ENCODE results near the gene UNC93A.
"Not testable (repeated sequence)": the region's sequence is repeated elsewhere in the genome, so short reads cannot be mapped to it uniquely, and the experiment has no call there.

The UNC93A gene

DNA sequence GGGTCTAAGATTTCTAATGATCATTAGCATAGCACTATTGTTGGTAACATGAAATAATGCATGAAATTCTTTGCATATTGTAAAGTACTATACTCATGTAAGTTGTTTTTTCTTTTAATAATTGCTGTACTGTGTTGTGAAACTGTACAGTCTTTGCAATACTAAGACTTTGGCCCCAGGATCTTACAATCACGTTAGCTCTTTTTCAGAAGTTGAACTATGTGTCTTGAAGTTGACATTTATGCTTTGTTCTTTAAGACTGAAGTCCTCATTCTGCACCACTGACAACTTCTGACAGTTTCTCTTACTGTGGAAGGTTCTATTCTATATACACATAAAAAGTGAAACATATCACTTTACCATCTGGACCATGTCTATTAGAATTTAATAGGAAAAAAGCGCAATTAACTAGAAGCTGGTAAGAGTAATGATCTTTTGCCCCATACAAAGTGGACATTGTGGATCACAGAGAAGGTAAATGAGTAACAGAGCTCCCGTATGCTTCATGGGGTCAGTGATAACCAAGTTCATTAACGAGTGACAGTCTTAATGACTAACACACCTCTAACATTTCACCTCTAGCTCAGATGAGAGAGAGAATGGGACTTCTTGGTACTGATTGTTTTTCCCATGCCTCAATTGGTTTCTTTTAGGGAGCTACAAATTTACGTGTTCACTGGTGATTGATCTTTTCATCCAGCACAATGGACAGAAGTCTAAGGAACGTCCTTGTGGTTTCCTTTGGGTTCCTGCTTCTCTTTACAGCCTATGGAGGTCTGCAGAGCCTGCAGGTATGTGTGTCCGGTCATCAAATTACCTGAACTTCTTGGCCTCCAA, at the start of gene UNC93A:
Gene UNC93A, plus strand, starts transcription at position 530 of the 837 bp plus-strand sequence. Its CDS starts 175 bp downstream, at position 705.
- no peak for DNase-seq (ENCODE audit: low read depth)

DNA sequence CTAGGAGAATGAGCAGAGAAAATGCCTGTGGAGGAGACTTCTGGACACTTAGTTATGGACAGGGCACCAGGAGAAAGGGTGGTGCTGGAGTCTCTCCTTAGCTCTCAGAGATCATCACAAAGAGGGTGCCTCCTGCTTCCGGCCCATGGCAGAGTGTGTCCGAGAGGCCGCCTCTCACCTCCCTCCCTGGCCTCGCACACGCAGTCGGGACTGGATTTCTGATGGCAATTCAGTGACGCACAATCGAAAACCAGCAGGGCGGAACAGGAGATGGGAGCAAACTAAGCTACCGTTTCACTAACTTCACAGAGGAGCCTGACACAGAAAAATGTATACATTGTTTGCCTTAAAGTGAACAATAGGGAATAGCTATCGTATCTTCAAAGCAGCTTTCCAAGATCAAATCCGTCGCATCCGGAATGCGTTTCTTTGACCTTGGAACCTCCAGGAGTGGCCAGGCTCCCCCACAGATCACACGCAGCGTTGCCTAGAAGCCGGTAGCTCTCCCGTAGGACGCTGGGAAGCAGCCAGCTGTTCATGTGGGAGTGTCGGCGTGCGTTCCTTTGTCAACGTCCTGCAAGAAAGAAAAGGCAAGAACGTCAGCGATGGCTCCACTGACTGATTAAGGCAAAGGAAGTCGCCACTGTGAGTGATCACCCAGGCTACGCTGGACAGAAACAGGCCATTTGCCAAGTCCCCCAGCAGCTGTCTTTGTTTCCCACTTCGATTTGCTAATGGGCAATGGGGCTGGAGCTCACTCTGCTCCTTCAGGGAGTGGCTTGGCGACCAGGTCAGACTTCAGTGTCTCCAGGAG, 49.6 kb upstream of the UNC93A start:
- DNase-seq (ENCODE audit: low read depth): not testable (repeated sequence)

- DNase-seq (ENCODE audit: low read depth): not testable (repeated sequence)
Observed at GRCh38 chr6:167242135-167242506, 49.0 kb upstream of the UNC93A start.

DNA sequence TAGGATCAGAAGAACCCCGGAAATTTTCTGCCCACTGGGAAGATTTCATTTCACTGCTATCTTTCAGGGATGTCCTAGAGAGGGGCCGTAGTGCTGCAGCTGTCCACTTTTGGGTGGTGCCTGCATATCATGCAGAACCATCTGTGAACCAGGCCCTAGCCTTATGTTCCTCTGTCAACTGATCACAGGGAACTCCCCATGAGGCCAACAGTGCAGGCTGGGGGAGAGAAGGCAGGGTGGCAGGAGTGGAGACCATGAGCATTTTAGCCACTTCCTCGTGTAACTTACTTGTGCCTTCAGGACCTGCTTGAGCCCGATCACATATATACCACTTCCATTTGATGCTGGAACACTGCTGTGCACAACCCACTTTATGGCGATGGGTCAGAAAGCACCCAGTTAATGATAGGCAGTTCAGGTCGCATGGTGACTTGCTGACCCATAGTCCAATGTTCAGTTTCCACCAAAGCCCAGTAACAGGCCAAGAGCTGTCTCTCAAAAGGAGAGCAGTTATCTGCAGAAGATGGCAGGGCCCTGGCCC, 48.5 kb upstream of the UNC93A start:
- not testable (repeated sequence) for DNase-seq (ENCODE audit: low read depth)

GRCh38 chr6:167244064-167244960, 46.8 kb upstream of the UNC93A start:
- no peak for DNase-seq (ENCODE audit: low read depth)

DNA sequence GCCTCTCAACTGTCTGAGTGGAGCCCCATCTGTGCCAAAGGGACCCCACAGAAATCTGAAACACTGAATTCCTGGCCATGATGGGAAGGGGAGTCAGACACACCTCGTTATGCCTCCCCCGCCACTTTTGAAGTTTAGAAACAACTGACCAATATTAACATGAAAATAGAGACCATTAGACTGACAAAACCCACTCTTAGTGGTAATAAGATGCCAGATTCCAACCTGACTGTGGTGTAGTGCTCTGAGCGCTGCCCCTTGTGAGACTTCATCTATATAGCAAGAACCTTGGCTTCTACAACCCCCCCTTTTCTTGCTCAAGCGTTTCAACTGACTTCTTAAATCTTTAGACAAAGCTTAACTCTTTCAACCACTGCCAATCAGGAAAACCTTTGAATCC, 46.1 kb upstream of the UNC93A start:
- DNase-seq (ENCODE audit: low read depth): no peak

- DNase-seq (ENCODE audit: low read depth): no peak
Observed at GRCh38 chr6:167245591-167245990, 45.5 kb upstream of the UNC93A start.

- DNase-seq (ENCODE audit: low read depth): no peak
Observed at GRCh38 chr6:167247814-167248595, 43.1 kb upstream of the UNC93A start.

DNA sequence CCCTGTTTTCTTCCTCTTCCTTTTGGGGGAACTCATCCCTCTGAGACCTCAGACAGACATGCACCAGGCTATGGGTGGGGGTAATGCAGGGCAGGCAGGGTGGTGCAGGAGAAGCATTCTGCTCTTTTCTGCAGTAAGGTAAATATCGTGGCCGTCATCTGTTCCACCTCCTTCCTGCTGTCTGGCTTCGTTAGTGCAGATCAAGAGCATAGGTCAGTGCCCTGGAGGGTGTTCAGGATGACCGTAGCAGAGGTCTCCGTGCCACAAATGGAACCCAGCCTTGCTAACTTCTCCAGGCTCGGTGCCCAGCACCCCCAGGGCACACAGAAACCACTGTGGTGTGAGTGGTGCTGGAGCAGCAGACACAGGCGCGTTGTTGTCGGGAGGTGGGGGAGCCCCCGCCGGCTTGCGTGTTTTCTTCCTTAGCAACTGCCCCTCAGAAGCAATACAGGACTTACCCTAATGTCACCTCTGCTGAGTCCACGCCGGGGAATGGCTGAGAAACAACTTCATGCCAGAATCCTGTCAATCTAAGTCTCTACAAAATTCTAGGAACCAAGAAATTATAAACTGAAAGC, 42.1 kb upstream of the UNC93A start:
- DNase-seq (ENCODE audit: low read depth): not testable (repeated sequence)

GRCh38 chr6:167252271-167252670, 38.8 kb upstream of the UNC93A start:
- DNase-seq (ENCODE audit: low read depth): no peak

- no peak for DNase-seq (ENCODE audit: low read depth)
Observed at GRCh38 chr6:167255918-167256553, 35.1 kb upstream of the UNC93A start.

DNA sequence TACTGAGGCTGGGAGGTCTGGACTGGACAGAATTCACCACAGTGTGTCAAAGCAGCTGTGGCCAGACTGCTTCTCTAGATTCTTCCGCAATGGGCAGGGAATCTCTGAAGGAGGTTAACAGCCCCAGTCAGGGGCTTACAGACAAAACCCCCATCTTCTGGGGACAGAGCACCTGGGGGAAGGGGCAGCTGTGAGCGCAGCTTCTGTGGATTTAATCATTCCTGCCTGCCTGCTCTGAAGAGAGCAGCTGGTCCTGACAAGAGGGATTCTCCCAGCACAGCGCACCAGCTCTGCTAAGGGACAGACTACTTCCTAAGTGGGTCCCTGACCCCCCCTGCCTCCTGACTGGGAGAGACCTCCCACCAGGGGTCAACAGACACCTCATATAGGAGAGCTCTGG, 32.5 kb upstream of the UNC93A start:
- DNase-seq (ENCODE audit: low read depth): no peak

GRCh38 chr6:167266057-167266829, 24.9 kb upstream of the UNC93A start:
- not testable (repeated sequence) for DNase-seq (ENCODE audit: low read depth)

DNA sequence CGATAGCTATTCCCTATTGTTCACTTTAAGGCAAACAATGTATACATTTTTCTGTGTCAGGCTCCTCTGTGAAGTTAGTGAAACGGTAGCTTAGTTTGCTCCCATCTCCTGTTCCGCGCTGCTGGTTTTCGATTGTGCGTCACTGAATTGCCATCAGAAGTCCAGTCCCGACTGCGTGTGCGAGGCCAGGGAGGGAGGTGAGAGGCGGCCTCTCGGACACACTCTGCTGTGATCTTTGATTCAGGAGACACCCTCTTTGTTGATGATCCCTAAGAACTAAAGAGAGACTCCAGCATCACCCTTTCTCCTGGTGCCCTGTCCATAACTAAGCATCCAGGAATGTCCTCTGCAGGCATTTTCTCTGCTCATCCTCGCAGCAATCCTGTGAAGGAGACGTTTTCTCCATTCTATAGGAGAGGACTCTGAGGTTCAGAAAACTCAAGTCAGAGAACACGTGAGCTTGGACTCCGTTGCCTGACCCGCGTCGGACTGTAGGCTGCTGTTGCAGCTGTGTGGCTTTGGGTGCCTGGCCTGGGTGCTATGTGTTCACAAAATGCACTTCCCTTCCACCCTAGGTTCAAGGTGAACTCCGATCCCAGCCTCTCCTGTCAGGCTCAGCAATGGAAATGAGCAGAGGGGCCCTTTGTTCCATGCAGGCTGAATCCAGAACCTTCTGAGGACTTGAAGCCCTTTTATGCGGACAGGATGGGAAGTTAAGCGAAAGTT, 24.1 kb upstream of the UNC93A start:
- DNase-seq (ENCODE audit: low read depth): no peak

DNA sequence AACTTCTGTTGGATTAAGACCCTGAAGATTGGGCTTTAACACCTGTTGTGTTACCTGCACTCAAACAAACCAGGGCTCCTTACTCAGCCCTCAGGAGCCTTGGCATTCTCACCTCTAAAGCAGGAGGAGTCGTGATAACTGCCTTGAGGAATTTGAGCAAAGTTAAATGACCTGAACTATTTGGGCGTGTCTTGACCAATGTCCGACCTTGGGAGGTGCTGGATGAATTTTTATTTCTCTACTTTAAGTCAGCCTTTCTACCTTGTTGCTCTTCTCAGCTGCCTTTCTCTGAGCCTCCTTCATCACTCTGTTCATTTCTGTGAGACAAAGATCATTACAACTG, 23.6 kb upstream of the UNC93A start:
- DNase-seq (ENCODE audit: low read depth): not testable (repeated sequence)

DNA sequence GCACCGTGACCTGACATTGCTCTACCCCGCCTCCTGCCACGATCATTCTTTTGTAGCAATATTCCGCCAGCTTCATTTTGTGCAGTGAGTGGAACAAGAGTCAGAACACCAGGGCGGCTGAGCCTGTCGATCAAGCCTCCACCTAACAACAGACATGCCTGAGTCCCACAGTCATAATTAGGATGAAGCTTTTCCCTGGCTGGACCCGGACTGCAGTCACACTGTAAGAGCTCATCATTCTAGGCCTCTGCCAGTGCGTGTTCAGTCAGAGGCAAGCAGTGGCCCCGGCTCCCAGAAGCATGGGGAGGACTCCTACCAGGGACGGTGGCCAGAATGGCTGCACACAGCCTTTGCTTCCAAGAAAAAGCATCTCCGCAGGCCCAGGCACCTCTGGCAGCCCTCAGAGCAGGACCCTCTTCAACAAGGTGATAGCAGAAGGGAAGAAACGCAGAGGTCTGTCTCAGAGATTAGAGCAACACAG, 23.2 kb upstream of the UNC93A start:
- no peak for DNase-seq (ENCODE audit: low read depth)

DNA sequence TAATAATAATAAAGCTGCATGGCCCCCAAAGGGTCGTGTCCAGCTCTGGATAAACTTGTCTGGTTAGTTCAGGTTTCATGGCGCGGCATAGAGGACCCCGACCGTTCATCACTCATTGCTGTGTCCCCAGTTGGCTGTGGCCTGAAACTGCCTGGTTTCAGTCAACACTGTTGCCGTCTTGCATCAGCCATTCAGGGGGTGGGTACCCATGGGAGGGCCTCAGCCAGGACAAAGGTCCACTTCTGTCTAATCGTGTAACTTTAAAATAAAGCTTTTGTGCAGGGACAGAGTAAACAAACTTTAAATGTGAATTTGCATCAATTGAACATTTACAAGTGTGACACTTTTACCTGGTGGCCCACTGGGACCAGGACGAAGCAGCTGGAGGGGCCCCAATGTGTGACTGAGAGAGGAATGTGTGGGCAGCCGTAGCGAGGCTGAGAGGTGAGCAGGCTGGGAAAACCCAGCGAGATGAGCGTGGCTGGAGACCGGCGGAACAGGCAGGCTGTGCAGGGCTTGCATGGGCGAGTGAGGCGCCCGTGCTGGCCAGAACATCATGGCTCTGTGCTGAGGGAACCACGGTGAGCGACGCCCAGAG, 22.3 kb upstream of the UNC93A start:
- no peak for DNase-seq (ENCODE audit: low read depth)

All from activated T-cell treated with anti-CD3 and anti-CD28 coated beads for 48 hours (primary cell).